Measurements from ENCODE around the gene BTBD3.

The BTBD3 gene

DNA sequence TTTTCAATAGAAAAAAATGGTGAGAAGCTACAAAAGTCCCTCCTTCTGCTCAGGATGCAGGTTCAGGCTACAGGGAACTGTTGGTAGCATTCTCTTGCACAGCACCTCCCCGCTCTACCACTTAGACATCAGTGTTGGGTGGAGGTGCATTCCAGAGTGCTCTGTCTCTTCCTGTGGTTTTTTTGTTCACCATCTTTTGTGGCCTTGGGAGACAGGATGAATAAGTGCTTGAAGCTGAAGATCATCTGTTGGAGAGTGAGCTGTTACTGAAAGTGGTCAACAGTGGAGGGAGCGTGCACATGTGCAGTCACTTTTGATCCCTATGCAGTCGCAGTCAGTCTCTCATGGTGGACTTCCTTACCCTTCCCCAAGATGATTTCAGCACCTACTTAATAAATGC lies 16.6 kb upstream of the BTBD3 start:
- no peak overlapping the region for H3K4me3 ChIP-seq (ENCODE audit: low read depth, low read length)
- in situ Hi-C loops (cut with HindIII; ENCODE audit: low sequenced_read_pairs) = no loop called here
- TF ChIP-seq, protein P1, sequence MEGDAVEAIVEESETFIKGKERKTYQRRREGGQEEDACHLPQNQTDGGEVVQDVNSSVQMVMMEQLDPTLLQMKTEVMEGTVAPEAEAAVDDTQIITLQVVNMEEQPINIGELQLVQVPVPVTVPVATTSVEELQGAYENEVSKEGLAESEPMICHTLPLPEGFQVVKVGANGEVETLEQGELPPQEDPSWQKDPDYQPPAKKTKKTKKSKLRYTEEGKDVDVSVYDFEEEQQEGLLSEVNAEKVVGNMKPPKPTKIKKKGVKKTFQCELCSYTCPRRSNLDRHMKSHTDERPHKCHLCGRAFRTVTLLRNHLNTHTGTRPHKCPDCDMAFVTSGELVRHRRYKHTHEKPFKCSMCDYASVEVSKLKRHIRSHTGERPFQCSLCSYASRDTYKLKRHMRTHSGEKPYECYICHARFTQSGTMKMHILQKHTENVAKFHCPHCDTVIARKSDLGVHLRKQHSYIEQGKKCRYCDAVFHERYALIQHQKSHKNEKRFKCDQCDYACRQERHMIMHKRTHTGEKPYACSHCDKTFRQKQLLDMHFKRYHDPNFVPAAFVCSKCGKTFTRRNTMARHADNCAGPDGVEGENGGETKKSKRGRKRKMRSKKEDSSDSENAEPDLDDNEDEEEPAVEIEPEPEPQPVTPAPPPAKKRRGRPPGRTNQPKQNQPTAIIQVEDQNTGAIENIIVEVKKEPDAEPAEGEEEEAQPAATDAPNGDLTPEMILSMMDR (IDR thresholded peaks at IDR 0.05; ENCODE audit: low read depth, low read length) = no peak
- DNase-seq (ENCODE audit: low read depth, low spot score) = peak; percentile 88

DNA sequence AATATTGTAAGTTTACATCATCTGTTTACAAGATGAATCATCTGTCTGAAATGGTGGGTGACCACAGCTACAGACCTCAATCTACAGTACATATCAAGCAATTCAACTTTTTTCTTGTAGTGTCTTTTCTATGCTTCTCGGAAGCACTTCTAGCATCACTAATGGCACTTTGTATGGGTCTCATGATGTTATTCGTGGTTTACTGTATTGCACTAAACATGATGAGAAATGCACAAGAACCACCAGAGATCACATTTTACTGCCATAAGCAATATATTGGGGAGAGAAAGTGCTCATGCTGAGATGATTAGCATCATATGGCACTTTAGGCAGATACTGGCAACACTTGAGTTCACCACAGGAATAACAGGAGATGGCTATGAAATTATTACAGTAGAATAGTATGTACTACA lies 15.4 kb upstream of the BTBD3 start:
- DNase-seq (ENCODE audit: low read depth, low spot score) = peak; percentile 84
- H3K4me3 ChIP-seq (ENCODE audit: low read depth, low read length) = no peak overlapping the region
- TF ChIP-seq, protein P1 (IDR thresholded peaks at IDR 0.05; ENCODE audit: low read depth, low read length) = no peak
- in situ Hi-C loops (cut with HindIII; ENCODE audit: low sequenced_read_pairs) = no loop called here

DNA sequence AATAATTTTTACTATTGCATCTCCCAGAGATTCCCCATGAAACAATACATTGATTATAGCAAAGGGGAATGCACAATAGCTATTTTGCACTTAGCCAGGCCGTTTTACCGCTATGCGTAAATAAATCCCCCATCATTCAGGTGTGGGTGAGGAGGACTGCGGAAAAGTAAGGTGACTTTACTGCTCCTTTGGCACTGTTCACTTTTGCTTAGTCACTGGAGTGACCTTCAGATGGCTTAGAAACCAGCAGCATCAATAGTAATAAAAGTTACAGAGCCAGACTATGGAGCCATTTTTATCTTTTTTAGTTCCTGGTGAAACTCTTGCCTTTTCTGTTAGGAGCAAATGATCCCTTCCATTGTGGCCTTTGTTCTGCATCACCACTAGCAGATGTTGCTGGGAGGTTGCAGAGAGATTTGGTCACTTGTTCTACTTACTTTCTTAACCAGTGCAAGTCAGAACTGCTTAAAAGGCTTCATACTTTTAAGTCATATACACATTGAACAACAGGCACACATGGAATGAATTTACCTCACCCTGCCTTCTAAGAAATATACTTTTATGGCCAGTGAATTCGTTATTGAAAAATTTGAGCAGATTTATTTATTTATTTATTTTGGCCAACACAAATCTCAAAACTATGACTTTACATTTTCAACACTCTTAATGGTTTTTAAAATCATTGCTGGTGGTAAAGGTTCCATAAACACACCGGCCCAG lies 12.1 kb upstream of the BTBD3 start:
- no peak overlapping the region for H3K4me3 ChIP-seq (ENCODE audit: low read depth, low read length)
- in situ Hi-C loops (cut with HindIII; ENCODE audit: low sequenced_read_pairs) = no loop called here
- DNase-seq (ENCODE audit: low read depth, low spot score) = no peak
- TF ChIP-seq, protein P1 (IDR thresholded peaks at IDR 0.05; ENCODE audit: low read depth, low read length) = no peak

DNA sequence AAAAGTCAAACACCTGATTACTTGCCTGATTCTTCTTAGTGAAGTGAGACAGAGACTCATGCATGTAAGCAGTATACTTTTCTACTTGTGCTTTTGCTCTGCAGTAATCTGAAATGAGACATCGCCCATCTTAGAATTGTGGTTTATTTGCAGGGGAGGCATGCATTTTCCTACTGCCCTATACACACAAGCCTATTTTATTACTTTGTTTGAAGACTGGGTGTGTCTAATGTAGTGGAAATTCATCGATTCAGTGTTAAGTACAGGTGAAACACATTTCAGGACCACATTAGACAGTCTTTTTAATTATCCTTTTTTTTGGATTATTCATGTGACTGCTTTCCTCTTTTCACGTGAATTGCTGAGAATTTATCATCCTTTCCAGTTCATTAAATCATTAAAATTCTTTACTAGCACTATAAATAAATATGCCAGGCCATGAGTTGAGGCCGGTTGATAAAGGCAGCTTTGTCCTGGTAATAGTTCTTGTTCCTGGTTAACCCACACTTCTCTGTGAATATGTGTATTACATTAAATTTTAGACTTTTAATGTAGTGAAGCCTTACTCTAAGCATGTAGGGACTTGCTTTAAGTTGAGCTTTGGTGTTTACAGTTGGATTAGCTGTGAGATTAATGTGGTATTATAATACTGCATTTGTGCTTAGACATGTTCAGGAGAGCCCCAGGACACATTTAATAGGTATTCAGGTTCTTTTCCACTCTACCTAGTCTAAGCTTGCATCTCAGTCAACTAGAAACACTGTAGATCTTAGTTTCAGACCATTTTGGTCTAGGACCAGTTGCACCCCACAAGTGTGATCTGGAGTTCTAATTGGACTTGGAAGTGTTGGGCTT lies 10.8 kb upstream of the BTBD3 start:
- peak; percentile 30 for DNase-seq (ENCODE audit: low read depth, low spot score)
- H3K4me3 ChIP-seq (ENCODE audit: low read depth, low read length) = no peak overlapping the region
- TF ChIP-seq, protein P1 (IDR thresholded peaks at IDR 0.05; ENCODE audit: low read depth, low read length) = no peak
- in situ Hi-C loops (cut with HindIII; ENCODE audit: low sequenced_read_pairs) = no loop called here

DNA sequence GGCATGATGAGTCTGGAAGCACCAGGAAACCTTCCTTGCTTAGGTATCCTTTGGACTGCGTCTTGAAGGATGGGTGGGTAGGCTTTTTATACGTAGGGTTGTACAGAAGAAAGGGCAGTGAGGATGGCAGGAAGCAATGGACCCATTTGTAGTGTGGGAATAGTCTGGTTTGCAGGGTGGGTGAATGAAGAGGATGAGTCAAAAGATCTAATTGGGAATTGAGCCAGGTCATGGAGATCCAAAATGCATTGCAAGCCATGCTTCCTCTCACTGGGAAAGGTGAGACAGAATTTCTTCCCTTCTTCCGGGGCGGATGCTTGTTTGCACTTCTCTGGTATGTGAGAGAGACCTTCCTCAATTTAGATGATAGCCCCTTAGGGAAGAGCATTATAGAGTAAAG lies 10.1 kb upstream of the BTBD3 start:
- H3K4me3 ChIP-seq (ENCODE audit: low read depth, low read length) = no peak overlapping the region
- TF ChIP-seq, protein P1 (IDR thresholded peaks at IDR 0.05; ENCODE audit: low read depth, low read length) = no peak
- peak; percentile 19 for DNase-seq (ENCODE audit: low read depth, low spot score)
- in situ Hi-C loops (cut with HindIII; ENCODE audit: low sequenced_read_pairs) = no loop called here

DNA sequence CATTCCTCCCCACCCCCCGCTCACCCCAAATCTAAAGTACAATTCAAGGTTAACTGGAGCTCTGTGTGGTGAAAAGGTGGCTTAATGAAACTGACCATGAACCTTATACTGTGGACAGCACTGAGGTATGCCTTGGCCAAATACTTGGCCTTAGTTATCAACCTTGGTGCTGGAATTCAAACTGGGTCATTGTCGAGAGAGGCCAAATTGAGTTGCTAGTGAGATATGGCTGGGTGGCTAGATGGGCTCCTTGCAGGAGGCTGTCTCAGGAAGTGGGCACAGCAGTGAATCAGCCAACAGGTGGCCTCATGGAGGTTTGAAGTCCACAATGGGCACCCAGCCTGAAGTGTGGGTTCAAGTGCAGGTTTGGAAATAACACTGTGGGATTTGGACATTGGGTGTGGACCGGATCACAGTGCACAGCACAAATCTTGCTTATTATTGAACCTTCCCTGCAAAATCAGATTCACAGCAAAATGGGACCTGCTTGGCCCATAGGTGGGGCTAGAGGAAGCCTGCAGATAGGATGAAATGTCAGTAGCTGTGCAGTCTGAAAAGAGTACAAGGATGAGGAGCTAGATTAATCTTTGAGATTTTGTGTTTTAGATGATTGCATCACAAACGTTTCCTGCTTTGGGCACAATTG lies 5.6 kb upstream of the BTBD3 start:
- TF ChIP-seq, protein P1 (IDR thresholded peaks at IDR 0.05; ENCODE audit: low read depth, low read length) = peak; percentile 57
- DNase-seq (ENCODE audit: low read depth, low spot score) = no peak
- in situ Hi-C loops (cut with HindIII; ENCODE audit: low sequenced_read_pairs) = no loop called here
- no peak overlapping the region for H3K4me3 ChIP-seq (ENCODE audit: low read depth, low read length)
